ENCODE data around the gene VAMP2. TPM values are rescaled to one million over a fixed set of nuclear protein-coding genes. Genes with fewer than 3 reads are reported as not detected.

VAMP2 gene
- total and polyA plus RNA-seq, 4 donors = 4.2 to 25.9 (median 10.2) TPM

DNA sequence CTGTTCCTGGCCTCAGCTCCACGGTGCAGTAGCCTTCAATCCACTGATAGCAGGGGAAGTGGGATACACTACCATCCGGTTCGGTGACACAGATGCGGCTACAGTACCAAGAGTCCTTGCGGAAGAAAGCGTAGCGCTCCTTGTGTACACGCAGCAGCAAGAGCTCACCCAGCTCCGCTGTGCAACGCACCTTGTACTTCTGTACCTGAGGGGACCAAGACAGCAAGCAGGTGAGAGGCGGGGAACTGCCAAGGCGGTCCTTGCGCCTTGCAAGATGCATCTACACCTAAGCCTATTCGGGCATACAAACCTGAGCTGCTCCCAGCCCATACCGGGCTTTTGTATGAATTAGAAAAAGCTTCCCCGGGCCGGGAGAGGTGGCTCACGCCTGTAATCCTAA lies 46.0 kb downstream of the VAMP2 start (continued):
- TF ChIP-seq, protein P1, sequence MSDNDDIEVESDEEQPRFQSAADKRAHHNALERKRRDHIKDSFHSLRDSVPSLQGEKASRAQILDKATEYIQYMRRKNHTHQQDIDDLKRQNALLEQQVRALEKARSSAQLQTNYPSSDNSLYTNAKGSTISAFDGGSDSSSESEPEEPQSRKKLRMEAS (IDR thresholded peaks at IDR 0.05) = no peak
- TF ChIP-seq YY1 (IDR thresholded peaks at IDR 0.05) = no peak
- TF ChIP-seq, protein P2, sequence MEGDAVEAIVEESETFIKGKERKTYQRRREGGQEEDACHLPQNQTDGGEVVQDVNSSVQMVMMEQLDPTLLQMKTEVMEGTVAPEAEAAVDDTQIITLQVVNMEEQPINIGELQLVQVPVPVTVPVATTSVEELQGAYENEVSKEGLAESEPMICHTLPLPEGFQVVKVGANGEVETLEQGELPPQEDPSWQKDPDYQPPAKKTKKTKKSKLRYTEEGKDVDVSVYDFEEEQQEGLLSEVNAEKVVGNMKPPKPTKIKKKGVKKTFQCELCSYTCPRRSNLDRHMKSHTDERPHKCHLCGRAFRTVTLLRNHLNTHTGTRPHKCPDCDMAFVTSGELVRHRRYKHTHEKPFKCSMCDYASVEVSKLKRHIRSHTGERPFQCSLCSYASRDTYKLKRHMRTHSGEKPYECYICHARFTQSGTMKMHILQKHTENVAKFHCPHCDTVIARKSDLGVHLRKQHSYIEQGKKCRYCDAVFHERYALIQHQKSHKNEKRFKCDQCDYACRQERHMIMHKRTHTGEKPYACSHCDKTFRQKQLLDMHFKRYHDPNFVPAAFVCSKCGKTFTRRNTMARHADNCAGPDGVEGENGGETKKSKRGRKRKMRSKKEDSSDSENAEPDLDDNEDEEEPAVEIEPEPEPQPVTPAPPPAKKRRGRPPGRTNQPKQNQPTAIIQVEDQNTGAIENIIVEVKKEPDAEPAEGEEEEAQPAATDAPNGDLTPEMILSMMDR (IDR thresholded peaks at IDR 0.05; ENCODE audit: low read depth, low read length, missing input control) = no peak

DNA sequence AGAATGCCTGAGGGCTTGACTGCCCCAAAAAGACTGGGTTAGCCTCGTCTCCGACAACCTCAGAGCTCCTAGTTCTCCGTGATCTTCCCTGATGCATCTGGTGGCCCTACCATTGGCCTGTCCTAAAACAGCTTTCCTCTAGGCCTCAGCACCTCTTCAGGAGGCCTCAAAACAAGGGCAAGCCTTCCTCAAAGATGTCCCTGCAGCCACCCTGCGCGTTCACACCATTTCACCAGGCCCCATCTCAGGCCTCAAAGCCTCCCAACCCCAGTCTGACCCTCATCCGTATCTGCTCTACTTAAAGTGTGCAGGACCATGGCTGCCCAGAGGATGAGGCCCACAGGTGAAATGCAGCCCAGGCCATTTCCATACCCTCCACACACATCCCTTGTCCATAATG lies 51.8 kb downstream of the VAMP2 start:
- TF ChIP-seq SP1 (IDR thresholded peaks at IDR 0.05) (no peak), GABPA (IDR thresholded peaks at IDR 0.05 in 1 of 2, conservative IDR thresholded peaks at IDR 0.05 in 1 of 2) (no peak), TAF1 (conservative IDR thresholded peaks at IDR 0.05) (no peak), NR2F2 (IDR thresholded peaks at IDR 0.05) (no peak), HNF4G (IDR thresholded peaks at IDR 0.05) (no peak), JUND (IDR thresholded peaks at IDR 0.05) (no peak), FOXA2 (IDR thresholded peaks at IDR 0.05) (no peak), HNF4A (conservative IDR thresholded peaks at IDR 0.05) (no peak), EGR1 (IDR thresholded peaks at IDR 0.05; ENCODE audit: low read depth in 2 of 2) (no peak)
- TF ChIP-seq, protein P2 (IDR thresholded peaks at IDR 0.05; ENCODE audit: low read depth, low read length, missing input control) = no peak
- TF ChIP-seq, protein P3, sequence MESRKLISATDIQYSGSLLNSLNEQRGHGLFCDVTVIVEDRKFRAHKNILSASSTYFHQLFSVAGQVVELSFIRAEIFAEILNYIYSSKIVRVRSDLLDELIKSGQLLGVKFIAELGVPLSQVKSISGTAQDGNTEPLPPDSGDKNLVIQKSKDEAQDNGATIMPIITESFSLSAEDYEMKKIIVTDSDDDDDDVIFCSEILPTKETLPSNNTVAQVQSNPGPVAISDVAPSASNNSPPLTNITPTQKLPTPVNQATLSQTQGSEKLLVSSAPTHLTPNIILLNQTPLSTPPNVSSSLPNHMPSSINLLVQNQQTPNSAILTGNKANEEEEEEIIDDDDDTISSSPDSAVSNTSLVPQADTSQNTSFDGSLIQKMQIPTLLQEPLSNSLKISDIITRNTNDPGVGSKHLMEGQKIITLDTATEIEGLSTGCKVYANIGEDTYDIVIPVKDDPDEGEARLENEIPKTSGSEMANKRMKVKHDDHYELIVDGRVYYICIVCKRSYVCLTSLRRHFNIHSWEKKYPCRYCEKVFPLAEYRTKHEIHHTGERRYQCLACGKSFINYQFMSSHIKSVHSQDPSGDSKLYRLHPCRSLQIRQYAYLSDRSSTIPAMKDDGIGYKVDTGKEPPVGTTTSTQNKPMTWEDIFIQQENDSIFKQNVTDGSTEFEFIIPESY (IDR thresholded peaks at IDR 0.05) = no peak
- no peak overlapping the region for H3K4me3 ChIP-seq (ENCODE audit: low read depth in 1 of 3, low read length in 3 of 3)
- 93% methylated on average over 6 of the region's 6 CpGs for WGBS

DNA sequence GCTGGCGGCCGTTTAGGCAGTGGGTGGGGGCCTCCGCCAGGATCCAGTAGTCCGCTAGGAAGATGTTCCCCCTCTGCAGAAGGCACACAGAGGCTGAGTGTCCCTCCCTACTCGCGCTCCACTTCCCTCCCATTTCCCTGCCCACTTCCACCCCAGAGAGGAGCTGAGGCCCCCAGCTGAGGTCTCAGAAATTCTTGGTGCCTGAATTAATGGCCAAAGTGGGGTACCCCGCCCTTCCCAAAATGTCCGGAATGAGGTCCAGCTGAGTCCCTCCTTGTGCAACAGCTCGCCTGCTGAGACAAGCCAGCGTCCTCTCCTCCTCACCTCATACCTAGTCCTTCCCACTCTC lies 52.3 kb downstream of the VAMP2 start:
- TF ChIP-seq JUND (IDR thresholded peaks at IDR 0.05) = no peak
- no peak for TF ChIP-seq RAD21 (IDR thresholded peaks at IDR 0.05)
- TF ChIP-seq YY1 (IDR thresholded peaks at IDR 0.05) = no peak
- TF ChIP-seq TAF1 (conservative IDR thresholded peaks at IDR 0.05) = no peak
- no peak for TF ChIP-seq RXRA (IDR thresholded peaks at IDR 0.05)
- TF ChIP-seq, protein P4, sequence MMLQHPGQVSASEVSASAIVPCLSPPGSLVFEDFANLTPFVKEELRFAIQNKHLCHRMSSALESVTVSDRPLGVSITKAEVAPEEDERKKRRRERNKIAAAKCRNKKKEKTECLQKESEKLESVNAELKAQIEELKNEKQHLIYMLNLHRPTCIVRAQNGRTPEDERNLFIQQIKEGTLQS (IDR thresholded peaks at IDR 0.05) = no peak
- TF ChIP-seq, protein P3 (IDR thresholded peaks at IDR 0.05) = no peak
- no peak for TF ChIP-seq FOXA2 (IDR thresholded peaks at IDR 0.05)
- no peak for TF ChIP-seq HNF4A (conservative IDR thresholded peaks at IDR 0.05)
- TF ChIP-seq HNF4G (IDR thresholded peaks at IDR 0.05) = no peak
- TF ChIP-seq GABPA (IDR thresholded peaks at IDR 0.05 in 1 of 2, conservative IDR thresholded peaks at IDR 0.05 in 1 of 2) = no peak
- TF ChIP-seq, protein P5, sequence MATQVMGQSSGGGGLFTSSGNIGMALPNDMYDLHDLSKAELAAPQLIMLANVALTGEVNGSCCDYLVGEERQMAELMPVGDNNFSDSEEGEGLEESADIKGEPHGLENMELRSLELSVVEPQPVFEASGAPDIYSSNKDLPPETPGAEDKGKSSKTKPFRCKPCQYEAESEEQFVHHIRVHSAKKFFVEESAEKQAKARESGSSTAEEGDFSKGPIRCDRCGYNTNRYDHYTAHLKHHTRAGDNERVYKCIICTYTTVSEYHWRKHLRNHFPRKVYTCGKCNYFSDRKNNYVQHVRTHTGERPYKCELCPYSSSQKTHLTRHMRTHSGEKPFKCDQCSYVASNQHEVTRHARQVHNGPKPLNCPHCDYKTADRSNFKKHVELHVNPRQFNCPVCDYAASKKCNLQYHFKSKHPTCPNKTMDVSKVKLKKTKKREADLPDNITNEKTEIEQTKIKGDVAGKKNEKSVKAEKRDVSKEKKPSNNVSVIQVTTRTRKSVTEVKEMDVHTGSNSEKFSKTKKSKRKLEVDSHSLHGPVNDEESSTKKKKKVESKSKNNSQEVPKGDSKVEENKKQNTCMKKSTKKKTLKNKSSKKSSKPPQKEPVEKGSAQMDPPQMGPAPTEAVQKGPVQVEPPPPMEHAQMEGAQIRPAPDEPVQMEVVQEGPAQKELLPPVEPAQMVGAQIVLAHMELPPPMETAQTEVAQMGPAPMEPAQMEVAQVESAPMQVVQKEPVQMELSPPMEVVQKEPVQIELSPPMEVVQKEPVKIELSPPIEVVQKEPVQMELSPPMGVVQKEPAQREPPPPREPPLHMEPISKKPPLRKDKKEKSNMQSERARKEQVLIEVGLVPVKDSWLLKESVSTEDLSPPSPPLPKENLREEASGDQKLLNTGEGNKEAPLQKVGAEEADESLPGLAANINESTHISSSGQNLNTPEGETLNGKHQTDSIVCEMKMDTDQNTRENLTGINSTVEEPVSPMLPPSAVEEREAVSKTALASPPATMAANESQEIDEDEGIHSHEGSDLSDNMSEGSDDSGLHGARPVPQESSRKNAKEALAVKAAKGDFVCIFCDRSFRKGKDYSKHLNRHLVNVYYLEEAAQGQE (IDR thresholded peaks at IDR 0.05) = no peak
- no peak for TF ChIP-seq FOXA1 (IDR thresholded peaks at IDR 0.05)
- no peak for TF ChIP-seq SP1 (IDR thresholded peaks at IDR 0.05)
- no peak for TF ChIP-seq NR2F2 (IDR thresholded peaks at IDR 0.05)
- H3K9ac ChIP-seq (ENCODE audit: low read depth in 1 of 2, low read length in 2 of 2) = no peak overlapping the region
- 24% methylated on average over 10 of the region's 10 CpGs for WGBS
- H3K36me3 ChIP-seq (ENCODE audit: control insufficient read depth in 4 of 4, insufficient read depth in 3 of 4, low read depth in 1 of 4, low read length in 3 of 4) = no peaks in the 10 kb centered on the region
- no peak overlapping the region for H3K27ac ChIP-seq (ENCODE audit: low read depth in 1 of 2, low read length in 2 of 2)
- peaks cover 2 to 12% (median 6%) of the 10 kb centered on the region in 4 donors for H3K27me3 ChIP-seq (ENCODE audit: control insufficient read depth in 4 of 4, insufficient read depth in 4 of 4, low read length in 3 of 4)
- no peak for DNase-seq (ENCODE audit: low spot score)
- H3K4me3 ChIP-seq (ENCODE audit: low read depth in 1 of 3, low read length in 3 of 3) = no peak overlapping the region
- peaks cover 3 to 8% (median 5%) of the 10 kb centered on the region in 4 donors for H3K4me1 ChIP-seq (ENCODE audit: control insufficient read depth in 4 of 4, insufficient read depth in 4 of 4, low read length in 3 of 4)
- no peaks in the 10 kb centered on the region for H3K9me3 ChIP-seq (ENCODE audit: control insufficient read depth in 4 of 4, low read length in 3 of 4)

More for the DNA sequence above, 51.8 kb downstream of the VAMP2 start:
- no peak for DNase-seq (ENCODE audit: low spot score)
- peaks cover 2 to 16% (median 7%) of the 10 kb centered on the region in 4 donors for H3K27me3 ChIP-seq (ENCODE audit: control insufficient read depth in 4 of 4, insufficient read depth in 4 of 4, low read length in 3 of 4)
- H3K27ac ChIP-seq (ENCODE audit: low read depth in 1 of 2, low read length in 2 of 2) = no peak overlapping the region
- H3K9ac ChIP-seq (ENCODE audit: low read depth in 1 of 2, low read length in 2 of 2) = no peak overlapping the region
- H3K36me3 ChIP-seq (ENCODE audit: control insufficient read depth in 4 of 4, insufficient read depth in 3 of 4, low read depth in 1 of 4, low read length in 3 of 4) = no peaks in the 10 kb centered on the region
- peaks cover 3 to 8% (median 5%) of the 10 kb centered on the region in 4 donors for H3K4me1 ChIP-seq (ENCODE audit: control insufficient read depth in 4 of 4, insufficient read depth in 4 of 4, low read length in 3 of 4)
- no peaks in the 10 kb centered on the region for H3K9me3 ChIP-seq (ENCODE audit: control insufficient read depth in 4 of 4, low read length in 3 of 4)
